HG03060 (cell line): ENCODE measurements around the gene DNAAF2.
"Not testable (repeated sequence)": the region's sequence is repeated elsewhere in the genome, so short reads cannot be mapped to it uniquely, and the experiment has no call there.

ENCODE experiments used
- ATAC-seq: cut with Tn5 transposase; IDR thresholded peaks from one replicate; pipeline ENCODE4 v1.9.1; 2021; ENCODE audit warnings: low read depth, moderate number of reproducible peaks; ENCODE audit not compliant: unreplicated experiment

Gene DNAAF2

GRCh38 chr14:49634547-49635334 lies at the start of gene DNAAF2:
TSS of gene DNAAF2 (minus strand) at chr14:49635244. CDS start at chr14:49635149, 95 bp downstream.
- peak; percentile 16 for ATAC-seq

GRCh38 chr14:49679271-49679670 lies 44.2 kb upstream of the DNAAF2 start:
- no peak for ATAC-seq

- no peak for ATAC-seq
These were observed 42.6 kb upstream of the DNAAF2 start for GRCh38 chr14:49677643-49678042.

- no peak for ATAC-seq
These were observed 38.5 kb upstream of the DNAAF2 start for GRCh38 chr14:49673586-49673985.

- no peak for ATAC-seq
These were observed 35.4 kb upstream of the DNAAF2 start for GRCh38 chr14:49670475-49670874.

GRCh38 chr14:49659526-49660455 lies 24.7 kb upstream of the DNAAF2 start:
- ATAC-seq, result no peak

- not testable (repeated sequence) for ATAC-seq
These were observed 22.5 kb upstream of the DNAAF2 start for GRCh38 chr14:49657500-49657899.

GRCh38 chr14:49654511-49654910 lies 19.5 kb upstream of the DNAAF2 start:
- no peak for ATAC-seq

- no peak for ATAC-seq
These were observed 18.5 kb upstream of the DNAAF2 start for GRCh38 chr14:49653508-49653907.

GRCh38 chr14:49642163-49642562 lies 7.1 kb upstream of the DNAAF2 start:
- ATAC-seq, result no peak

- no peak for ATAC-seq
These were observed 6.7 kb upstream of the DNAAF2 start for GRCh38 chr14:49641697-49642129.

GRCh38 chr14:49640540-49641417 lies 5.7 kb upstream of the DNAAF2 start:
- no peak for ATAC-seq

- ATAC-seq, result no peak
These were observed 2.6 kb upstream of the DNAAF2 start for GRCh38 chr14:49637534-49638078.

- ATAC-seq, result no peak
These were observed 1.8 kb upstream of the DNAAF2 start for GRCh38 chr14:49636866-49637265.

GRCh38 chr14:49633640-49634546 lies 1.2 kb downstream of the DNAAF2 start:
- ATAC-seq, result peak; percentile 64

- ATAC-seq, result no peak
These were observed 10.9 kb downstream of the DNAAF2 start for GRCh38 chr14:49623941-49624839.

- ATAC-seq, result no peak
These were observed 11.7 kb downstream of the DNAAF2 start for GRCh38 chr14:49623387-49623786.

- ATAC-seq, result no peak
These were observed 12.9 kb downstream of the DNAAF2 start for GRCh38 chr14:49622022-49622607.
